ENCODE measurements around the gene FOXO1. TPM values are rescaled to one million over a fixed set of nuclear protein-coding genes. Genes with fewer than 3 reads are reported as not detected.

Gene FOXO1
- total RNA-seq, 2 experiments from 2014 or later, result 29.2 to 42.1 TPM

DNA sequence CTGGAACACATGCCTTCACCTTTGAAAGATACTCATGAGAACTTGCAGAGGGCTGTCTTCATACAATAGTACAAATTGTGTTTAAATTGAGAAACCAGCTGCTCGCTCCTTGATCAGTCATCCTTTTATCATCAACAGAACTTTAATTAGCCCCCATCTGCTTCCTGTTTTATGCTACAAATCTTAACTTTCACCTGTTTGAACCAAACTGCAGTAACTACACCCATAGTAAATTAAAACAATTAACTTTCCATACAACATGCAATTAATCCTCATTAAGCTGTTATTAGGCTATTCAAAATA is 85.2 kb downstream of the FOXO1 start:
- Histone ChIP-seq H3K9me2 (ENCODE audit: insufficient read depth, low read length) (no peaks in the 10 kb centered on the region), H4K20me1 (ENCODE audit: insufficient read depth, low read length) (peaks cover 1% of the 10 kb centered on the region; the same call in 1 of the 2 replicates), H3K79me2 (ENCODE audit: insufficient read depth, low read depth, low read length) (peaks cover 95% of the 10 kb centered on the region), H3K36me3 (ENCODE audit: insufficient read depth, low read length) (peaks cover 40% of the 10 kb centered on the region), H3K4me3 (ENCODE audit: low read depth, low read length, poor library complexity, severe bottlenecking) (peak overlapping the region; percentile 55), H3K9me3 (ENCODE audit: low read length) (peaks cover 14% of the 10 kb centered on the region; the same call in 1 of the 2 replicates), H3K4me2 (ENCODE audit: low read length) (peak overlapping the region; percentile 90), H2AFZ (ENCODE audit: low read length) (no peak overlapping the region), H3K27ac (ENCODE audit: low read depth, low read length, poor library complexity, severe bottlenecking) (peak overlapping the region; percentile 99), H3K4me1 (ENCODE audit: insufficient read depth, low read length, poor library complexity, severe bottlenecking) (peaks cover 99% of the 10 kb centered on the region)
- ChIA-PET POLR2A (interaction anchor here (0.6 to 2.1 kb wide), 23 partner anchors 8 to 374 kb away, joined by 3 to 9 read pairs (median 5); no protein-coding TSS in a partner anchor), CTCF (ENCODE audit: unreplicated experiment) (interaction anchor here (1.0 to 1.5 kb wide), 3 partner anchors 10 to 196 kb away, joined by 3 to 6 read pairs (median 3); no protein-coding TSS in a partner anchor)
- BruUV-seq (replicated peaks), result no TSS peak
- intact Hi-C loops (cut with micrococcal nuclease; ENCODE audit: unreplicated experiment), result loop anchor here (1.0 to 10.0 kb wide), 10 partner anchors 8 to 454 kb away; partner anchors contain the start of gene MRPS31
- no peak for TF ChIP-seq EZH2phosphoT487 (IDR thresholded peaks at IDR 0.05; ENCODE audit: borderline replicate concordance, low read depth, low read length)
- TF ChIP-seq, protein P1, sequence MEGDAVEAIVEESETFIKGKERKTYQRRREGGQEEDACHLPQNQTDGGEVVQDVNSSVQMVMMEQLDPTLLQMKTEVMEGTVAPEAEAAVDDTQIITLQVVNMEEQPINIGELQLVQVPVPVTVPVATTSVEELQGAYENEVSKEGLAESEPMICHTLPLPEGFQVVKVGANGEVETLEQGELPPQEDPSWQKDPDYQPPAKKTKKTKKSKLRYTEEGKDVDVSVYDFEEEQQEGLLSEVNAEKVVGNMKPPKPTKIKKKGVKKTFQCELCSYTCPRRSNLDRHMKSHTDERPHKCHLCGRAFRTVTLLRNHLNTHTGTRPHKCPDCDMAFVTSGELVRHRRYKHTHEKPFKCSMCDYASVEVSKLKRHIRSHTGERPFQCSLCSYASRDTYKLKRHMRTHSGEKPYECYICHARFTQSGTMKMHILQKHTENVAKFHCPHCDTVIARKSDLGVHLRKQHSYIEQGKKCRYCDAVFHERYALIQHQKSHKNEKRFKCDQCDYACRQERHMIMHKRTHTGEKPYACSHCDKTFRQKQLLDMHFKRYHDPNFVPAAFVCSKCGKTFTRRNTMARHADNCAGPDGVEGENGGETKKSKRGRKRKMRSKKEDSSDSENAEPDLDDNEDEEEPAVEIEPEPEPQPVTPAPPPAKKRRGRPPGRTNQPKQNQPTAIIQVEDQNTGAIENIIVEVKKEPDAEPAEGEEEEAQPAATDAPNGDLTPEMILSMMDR (conservative IDR thresholded peaks at IDR 0.05; ENCODE audit: low read length), result no peak
- peak; percentile 93 for DNase-seq (ENCODE audit: low spot score)

GRCh38 chr13:40580566-40581276 is 85.7 kb downstream of the FOXO1 start:
- Histone ChIP-seq H3K27ac (ENCODE audit: low read depth, low read length, poor library complexity, severe bottlenecking) (peak overlapping the region; percentile 99), H2AFZ (ENCODE audit: low read length) (no peak overlapping the region), H3K79me2 (ENCODE audit: insufficient read depth, low read depth, low read length) (peaks cover 95% of the 10 kb centered on the region), H3K9me3 (ENCODE audit: low read length) (peaks cover 14% of the 10 kb centered on the region; the same call in 1 of the 2 replicates), H3K4me3 (ENCODE audit: low read depth, low read length, poor library complexity, severe bottlenecking) (peak overlapping the region; percentile 55), H4K20me1 (ENCODE audit: insufficient read depth, low read length) (no peaks in the 10 kb centered on the region; the same call in 1 of the 2 replicates), H3K9me2 (ENCODE audit: insufficient read depth, low read length) (no peaks in the 10 kb centered on the region), H3K4me2 (ENCODE audit: low read length) (peak overlapping the region; percentile 90), H3K4me1 (ENCODE audit: insufficient read depth, low read length, poor library complexity, severe bottlenecking) (peaks cover 99% of the 10 kb centered on the region), H3K36me3 (ENCODE audit: insufficient read depth, low read length) (peaks cover 42% of the 10 kb centered on the region)
- DNase-seq (ENCODE audit: low spot score), result peak; percentile 80
- ChIA-PET POLR2A (interaction anchor here (0.7 to 2.1 kb wide), 16 partner anchors 9 to 374 kb away, joined by 3 to 9 read pairs (median 6); no protein-coding TSS in a partner anchor), CTCF (ENCODE audit: unreplicated experiment) (interaction anchor here (1.0 to 1.5 kb wide), 2 partner anchors 10 to 197 kb away, joined by 3 to 6 read pairs; no protein-coding TSS in a partner anchor)
- intact Hi-C loops (cut with micrococcal nuclease; ENCODE audit: unreplicated experiment), result loop anchor here (1.0 to 10.0 kb wide), 10 partner anchors 9 to 454 kb away; partner anchors contain the start of gene MRPS31
- no TSS peak for BruUV-seq (replicated peaks)
- no peak for TF ChIP-seq EZH2phosphoT487 (IDR thresholded peaks at IDR 0.05; ENCODE audit: borderline replicate concordance, low read depth, low read length)
- TF ChIP-seq, protein P1 (conservative IDR thresholded peaks at IDR 0.05; ENCODE audit: low read length), result no peak
